Stimulated activated CD4-positive, alpha-beta T cell treated with anti-CD3 and anti-CD28 coated beads, Interleukin-1b, Interleukin-23, amount 100 ng/mL, for 1 hour (primary cell): ENCODE data around the gene SMIM22.

ENCODE experiments used
- DNase-seq, 2 donors: peaks; one replicate each; pipeline ENCODE4 v3.0.0-alpha.2; 2020; ENCODE audit warnings: low read depth in 2 of 2

SMIM22 gene

DNA sequence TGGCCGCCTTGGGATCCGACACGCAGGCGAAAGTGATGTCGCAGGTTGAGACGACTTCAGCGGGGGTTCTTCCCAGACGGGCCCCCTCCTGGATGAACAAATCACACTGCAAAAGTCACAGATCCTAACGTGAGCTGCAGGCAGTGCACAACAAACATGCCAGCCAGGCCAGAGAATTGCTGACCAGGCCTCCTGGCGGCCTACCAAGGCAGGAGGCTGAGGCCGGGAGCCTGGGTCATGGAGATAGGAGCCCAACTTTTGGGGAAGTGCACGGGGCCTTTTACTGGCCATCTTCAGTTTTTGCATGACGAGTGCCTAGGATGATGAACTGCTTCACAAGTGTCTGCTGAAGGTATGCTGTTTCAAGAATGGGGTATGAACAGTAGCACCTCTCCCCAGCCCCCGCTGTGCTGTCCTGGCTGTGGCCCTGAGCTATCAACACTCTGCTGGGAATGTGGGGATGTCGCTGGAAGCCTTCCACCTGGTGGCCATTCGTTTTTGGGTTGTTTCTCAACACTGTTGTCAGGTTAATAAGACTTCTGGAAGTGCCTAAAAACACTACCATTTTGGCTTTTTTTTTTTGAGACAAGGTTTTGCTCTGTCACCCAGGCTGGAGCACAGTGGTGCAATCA, 19.5 kb downstream of the SMIM22 start:
- no peak for DNase-seq

DNA sequence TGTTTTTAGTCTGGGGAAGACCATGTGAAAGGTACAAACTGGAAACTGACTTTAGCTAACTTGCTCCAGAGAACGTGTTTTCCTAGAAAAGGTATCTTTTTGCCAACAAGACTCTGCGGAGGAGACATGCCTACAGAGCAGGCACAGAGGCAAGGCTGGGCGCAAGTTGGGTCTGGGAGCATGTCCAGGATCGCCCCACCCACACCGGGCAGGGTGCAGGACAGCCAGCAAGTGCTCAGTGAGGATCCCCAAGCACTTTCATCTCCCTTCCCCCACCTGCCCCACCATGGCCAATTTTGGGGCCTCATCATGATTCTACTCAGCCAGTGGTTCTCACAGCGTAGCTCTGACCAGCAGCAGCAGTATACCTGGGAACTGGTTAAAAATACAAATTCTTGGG, 25.5 kb downstream of the SMIM22 start:
- DNase-seq = no peak

DNA sequence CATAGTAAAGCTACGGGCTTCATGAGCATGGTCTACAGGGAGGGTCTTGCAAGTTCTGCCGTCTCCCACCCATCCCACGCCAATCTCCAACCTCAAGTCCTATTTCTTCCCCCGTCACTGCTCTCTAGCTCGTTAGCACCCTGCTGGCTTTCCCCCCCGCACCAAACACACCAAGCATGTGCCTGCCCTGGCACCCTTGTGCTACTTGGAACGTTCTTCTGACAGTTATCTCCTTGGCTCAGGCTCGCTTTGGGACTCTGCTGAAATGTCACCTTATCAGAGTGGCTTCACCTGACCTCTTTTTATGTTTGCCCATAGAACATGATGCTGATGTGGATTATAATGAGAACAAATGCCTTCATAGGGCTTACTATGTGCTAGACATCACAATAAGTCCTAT, 30.0 kb downstream of the SMIM22 start:
- DNase-seq = no peak

DNA sequence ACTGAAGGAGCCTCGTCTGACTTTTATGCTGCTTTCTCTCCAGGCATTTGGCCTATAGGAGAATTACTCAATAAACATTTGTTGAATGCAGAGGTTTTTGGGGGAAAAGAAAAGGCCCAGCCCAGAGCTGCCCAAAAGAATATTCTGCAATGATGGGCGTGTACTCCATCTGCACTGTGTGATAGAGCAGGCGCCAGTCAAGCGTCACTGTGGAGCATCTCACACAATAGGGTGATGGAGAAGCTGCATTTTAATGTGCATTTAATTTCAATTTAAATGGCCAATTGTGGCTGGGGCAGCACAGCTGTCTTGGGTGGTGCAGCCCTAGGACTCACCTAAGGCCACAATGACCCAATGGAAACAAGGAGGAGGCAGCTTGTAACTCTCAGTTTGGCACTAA, 31.4 kb downstream of the SMIM22 start:
- DNase-seq = no peak

DNA sequence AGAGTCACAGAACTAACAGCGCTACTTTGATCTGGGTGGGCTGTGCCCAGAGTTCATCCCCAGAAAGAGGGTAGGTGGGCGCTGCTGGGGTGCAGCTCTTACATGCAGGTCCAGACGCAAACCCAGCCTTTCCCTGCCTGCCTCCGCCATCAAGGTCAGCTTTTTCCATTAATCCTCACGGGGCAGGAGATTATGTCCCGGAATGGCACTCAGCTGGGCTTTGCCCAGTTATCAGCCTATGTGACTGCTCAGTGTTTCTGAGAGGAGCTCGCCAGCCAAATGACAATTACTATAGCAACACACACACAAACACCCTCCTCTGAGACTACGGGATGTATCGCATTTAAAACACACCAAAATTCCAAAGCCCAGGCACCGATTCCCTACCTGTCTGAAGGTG, 31.8 kb downstream of the SMIM22 start:
- DNase-seq = no peak

DNA sequence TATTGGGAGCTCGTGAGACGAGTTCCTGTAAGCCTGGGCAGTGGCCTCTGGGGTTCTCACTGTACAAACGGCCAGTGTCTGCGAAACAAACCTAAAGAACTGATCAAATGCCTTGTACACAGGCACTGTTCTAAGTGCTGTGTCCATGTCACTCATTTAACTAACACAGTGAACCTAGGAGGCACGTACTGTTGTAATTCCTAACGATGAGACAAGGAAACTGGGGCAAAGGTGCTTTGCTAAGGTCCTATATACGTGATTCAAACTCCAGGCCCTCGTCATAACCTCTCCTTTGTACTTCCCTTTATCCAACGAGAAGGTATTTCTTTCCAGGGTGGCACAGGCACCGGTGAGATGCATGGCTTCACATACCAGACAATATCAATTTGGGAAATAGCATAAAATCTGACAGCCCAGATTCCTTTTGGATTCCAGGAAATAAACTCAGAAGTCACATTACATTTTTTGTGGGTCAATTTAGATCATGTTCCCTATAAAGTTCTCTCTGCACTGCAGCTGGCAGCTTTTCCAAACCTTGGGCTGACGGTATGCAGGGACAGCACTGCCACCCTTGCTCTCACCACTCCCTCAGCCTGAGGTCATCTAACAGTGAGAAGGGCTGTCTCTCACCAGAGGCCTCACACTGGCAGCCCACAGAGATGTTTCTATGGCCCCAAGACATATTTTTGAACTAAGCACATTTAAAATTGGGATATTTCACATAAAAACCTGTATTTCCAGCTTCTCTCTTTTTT, 33.6 kb downstream of the SMIM22 start:
- DNase-seq = no peak

DNA sequence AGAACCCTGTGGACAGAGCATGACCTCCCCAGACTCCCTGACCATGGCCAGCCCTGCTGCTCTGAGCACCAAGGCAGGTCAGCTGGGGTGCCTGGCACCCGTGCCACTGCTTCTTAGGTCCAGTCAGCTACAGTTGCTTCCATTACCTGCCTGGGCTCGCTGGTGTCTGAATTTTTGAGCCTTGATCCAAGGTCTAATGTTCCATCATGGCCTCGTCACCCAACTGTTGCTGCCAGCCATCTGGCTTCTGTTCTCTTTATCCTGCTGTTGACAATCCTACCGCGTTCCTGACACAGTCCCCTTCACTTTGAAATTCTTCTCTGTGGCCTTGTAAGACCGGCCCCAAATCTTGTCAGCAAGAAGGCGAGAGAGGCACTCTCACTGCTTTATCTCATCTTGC, 35.2 kb downstream of the SMIM22 start:
- no peak for DNase-seq

DNA sequence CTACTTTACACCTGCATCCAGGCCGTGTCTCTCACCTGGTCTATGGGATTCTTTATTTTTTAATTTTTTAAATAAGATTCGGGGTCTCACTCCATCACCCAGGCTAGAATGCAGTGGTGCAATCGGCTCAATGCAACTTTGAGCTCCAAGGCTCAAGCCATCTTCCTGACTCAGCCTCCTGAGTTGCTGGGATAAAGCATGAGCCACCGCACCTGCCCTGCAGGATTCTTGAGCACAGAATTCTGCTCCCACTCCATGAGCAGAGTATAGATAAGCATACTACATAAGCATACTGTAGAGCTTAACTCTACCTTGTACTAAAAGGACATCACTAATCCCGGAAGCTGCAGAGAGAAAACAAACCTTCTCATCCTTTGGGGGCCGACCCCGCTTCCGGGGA, 36.4 kb downstream of the SMIM22 start:
- DNase-seq = no peak

DNA sequence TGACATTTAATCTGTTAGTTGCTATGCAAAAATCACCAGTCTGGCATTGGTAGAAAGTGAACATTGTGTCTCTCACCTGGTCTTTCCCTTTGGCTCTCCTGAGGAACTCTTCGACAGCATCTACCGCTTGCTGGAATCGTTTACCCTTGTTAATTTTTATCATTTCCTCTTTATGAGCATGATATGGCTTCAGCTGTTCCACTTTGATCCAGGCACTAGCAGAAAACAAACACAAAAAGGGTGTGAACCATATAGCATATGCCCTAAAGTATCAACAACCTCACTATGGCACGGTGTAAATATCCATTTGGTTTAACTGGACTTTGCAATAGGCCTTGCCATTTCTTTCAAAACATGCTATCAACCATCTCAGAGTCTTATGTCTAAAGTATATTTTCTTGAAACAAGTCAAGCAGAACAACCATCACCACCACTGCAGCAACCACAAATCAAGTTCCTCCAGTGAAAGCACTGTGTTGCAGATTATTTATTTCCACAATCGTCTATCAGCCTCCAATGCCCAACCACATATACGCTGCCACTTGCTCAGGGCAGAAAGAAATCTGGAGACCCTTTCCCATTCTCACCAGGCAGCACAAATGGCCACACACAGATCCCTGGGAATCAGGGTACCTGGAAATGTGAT, 37.7 kb downstream of the SMIM22 start:
- DNase-seq = no peak

DNA sequence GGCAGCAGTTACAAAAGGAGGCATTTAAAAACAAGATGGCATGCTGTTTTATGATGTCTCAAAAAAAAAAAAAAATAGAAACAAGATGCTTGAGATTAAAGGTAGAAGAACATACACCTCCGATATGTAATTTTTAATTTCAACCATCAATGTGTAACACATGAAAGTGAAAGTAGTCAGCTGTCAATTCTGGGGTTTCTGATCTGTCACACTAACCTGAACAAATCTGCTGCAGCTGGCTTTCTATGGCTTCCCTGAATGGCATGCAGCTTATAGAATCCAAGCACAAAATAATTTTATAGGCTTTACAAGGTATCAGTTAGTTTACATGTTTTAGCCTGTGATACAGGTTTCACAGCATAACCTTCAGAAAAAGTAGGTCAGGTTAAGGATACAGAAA, 38.4 kb downstream of the SMIM22 start:
- no peak for DNase-seq

DNA sequence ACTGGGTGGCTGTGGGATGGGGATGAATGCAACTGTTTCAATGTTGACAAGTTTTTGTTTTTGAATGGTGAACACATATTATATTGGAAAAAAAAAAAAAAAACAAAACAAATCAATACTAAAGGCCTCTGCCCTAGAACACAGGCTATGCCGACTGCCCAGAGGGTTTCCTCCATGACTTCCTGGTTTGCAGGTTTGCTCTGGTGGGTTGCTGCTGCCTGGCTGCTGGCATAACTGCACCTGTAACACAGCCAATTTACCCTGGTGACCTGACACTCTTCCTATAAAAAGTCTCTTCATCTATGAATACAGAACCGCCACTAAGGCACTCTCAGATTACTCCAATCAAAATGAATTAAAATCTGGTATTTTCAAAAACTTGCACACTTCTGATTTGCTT, 41.6 kb downstream of the SMIM22 start:
- DNase-seq = no peak

DNA sequence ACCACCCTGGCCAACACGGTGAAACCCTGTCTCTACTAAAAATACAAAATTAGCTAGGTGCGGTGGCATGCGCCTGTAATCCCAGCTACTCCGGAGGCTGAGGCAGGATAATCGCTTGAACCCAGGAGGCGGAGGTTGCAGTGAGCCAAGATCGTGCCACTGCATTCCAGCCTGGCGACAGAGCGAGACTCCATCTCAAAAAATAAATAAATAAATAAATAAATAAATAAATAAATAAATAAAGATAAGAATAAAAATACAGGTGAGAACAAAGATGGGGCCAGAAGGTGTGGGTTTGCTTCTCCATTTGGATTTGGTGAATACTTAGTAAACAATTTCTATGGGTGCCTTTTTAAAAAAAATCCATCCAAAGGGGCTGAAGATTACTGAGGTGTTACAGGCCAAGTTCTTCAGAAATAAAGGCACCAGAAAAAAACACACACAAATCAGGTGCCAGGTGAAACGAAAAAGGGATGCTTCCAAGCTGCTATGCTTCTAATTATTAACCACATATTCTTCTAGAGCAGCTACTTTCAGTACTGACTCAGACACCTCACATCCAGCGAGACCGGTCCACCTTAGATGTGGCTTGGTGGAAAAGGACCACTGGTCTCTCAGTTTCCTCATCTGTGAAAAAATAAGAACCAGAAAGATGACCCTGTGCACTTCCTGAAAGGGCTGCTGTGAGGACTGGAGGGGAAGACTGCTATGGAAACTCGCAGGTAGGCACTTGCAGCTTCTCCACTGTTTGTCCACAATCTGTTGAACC, 42.7 kb downstream of the SMIM22 start:
- DNase-seq = no peak

DNA sequence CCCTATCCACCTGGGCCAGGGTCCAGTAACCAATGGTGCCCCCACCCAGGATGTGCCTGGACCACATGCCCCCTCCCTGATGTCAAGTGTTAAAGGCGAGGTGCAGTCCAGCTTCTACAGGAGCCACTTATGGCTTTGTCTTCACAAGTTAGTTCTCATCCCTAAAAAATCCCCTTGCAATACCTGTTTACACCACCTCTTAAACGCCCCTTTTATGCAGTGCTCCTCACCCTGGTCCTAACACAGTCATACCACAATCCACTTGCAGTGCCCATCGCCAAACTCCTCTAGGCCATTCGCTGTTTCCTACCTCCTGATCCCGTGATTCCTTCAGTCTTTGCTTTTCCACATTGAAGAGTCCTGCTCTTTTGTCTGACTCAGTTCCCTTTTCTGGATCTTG, 44.8 kb downstream of the SMIM22 start:
- DNase-seq = no peak

DNA sequence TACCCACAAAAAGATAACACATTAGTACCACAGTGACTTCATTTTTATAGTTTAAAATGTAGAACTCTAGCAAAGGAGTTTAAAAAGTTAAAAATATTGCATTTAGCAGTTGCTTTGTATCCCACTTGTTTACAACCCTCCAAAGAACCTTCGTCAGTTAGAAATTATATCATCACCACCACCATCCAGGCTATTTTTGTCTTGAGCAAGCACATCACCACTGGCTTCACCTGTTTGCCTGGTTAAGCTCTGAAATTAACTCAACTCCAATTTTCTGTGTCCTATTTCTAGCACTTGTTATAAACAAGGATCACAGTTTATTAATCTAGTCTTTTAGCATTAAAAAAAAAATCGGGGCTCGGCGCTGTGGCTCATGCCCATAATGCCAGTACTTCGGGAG, 45.8 kb downstream of the SMIM22 start:
- DNase-seq = no peak
